Stimulated activated CD4-positive, alpha-beta T cell treated with anti-CD3 and anti-CD28 coated beads, Interleukin-15, amount 100 ng/mL, for 24 hours (primary cell): ENCODE data around the gene MINDY2.

Experiments
- DNase-seq: peaks from one replicate; pipeline ENCODE4 v3.0.0-alpha.2; 2020

MINDY2 gene

DNA sequence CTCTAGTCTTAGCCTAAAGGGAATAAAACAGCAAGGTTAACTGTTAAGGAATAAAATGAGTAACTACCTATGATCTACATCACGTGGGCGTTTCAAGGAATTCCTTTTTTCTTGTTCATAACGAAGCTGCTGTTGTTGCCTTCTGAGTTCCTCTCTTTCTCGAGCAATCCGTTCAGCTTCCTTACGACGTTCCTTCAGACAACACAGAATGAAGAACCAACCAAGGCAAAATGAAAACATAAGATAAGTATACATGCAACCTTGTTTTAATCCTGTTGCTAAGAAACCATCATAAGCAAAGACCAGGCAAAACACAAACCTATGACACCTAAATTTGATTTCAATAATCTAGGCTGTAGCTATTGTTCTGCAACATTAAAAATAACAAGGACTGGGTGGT lies 118.3 kb downstream of the MINDY2 start:
- no peak for DNase-seq

GRCh38 chr15:58898150-58898680 lies 127.1 kb downstream of the MINDY2 start:
- DNase-seq = no peak

GRCh38 chr15:58900631-58901030 lies 129.5 kb downstream of the MINDY2 start:
- no peak for DNase-seq

- DNase-seq = no peak
These were observed 137.6 kb downstream of the MINDY2 start for GRCh38 chr15:58908550-58909309.

- no peak for DNase-seq
These were observed 138.5 kb downstream of the MINDY2 start for GRCh38 chr15:58909616-58910015.

- no peak for DNase-seq
These were observed 139.4 kb downstream of the MINDY2 start for GRCh38 chr15:58910456-58910855.
